Smooth muscle cell (in vitro differentiated cells): ENCODE measurements around the gene TH. TPM values are rescaled to one million over a fixed set of nuclear protein-coding genes. Genes with fewer than 3 reads are reported as not detected.

Experiments
- DNase-seq: peaks from one replicate; lab custom pipeline; 2025; ENCODE audit not compliant: unreplicated experiment; lab: John Stamatoyannopoulos, UW
- H2AFZ ChIP-seq: fragments of 200-600 bp; sonication (generic); 2 replicates; pipeline ENCODE4 v1.6.0; 2016; ENCODE audit warnings: antibody characterized with exemption, low read depth, mild to moderate bottlenecking
- H3F3A ChIP-seq: fragments of 200-600 bp; sonication (generic); 2 replicates; pipeline ENCODE4 v1.6.0; 2017; ENCODE audit warnings: antibody characterized with exemption, low read depth
- H3K27ac ChIP-seq: fragments of 200-600 bp; sonication (generic); 2 replicates; pipeline ENCODE4 v1.5.1; 2016; ENCODE audit warnings: low read depth, mild to moderate bottlenecking
- H3K27me3 ChIP-seq: fragments of 200-600 bp; sonication (generic); 2 replicates; pipeline ENCODE4 v1.6.1; 2016; ENCODE audit warnings: low read depth, mild to moderate bottlenecking
- H3K36me3 ChIP-seq: fragments of 200-600 bp; sonication (generic); 2 replicates; pipeline ENCODE4 v1.5.1; 2016; ENCODE audit warnings: low read depth
- H3K4me1 ChIP-seq: fragments of 200-600 bp; sonication (generic); 2 replicates; pipeline ENCODE4 v1.5.1; 2016; ENCODE audit warnings: low read depth
- H3K4me2 ChIP-seq: fragments of 200-600 bp; sonication (generic); 2 replicates; pipeline ENCODE4 v1.6.0; 2016; ENCODE audit warnings: mild to moderate bottlenecking
- H3K4me3 ChIP-seq: fragments of 200-600 bp; sonication (generic); 2 replicates; pipeline ENCODE4 v1.5.1; 2016; ENCODE audit warnings: mild to moderate bottlenecking
- H3K79me2 ChIP-seq: fragments of 200-600 bp; sonication (generic); 2 replicates; pipeline ENCODE4 v1.6.0; 2016; ENCODE audit warnings: low read depth, mild to moderate bottlenecking
- H3K9ac ChIP-seq: fragments of 200-600 bp; sonication (generic); 2 replicates; pipeline ENCODE4 v1.6.0; 2016; ENCODE audit warnings: low read depth
- H3K9me3 ChIP-seq: fragments of 200-600 bp; sonication (generic); replicated peaks from 2 replicates; pipeline ENCODE4 v1.5.1; 2016; ENCODE audit warnings: low read depth
- H4K20me1 ChIP-seq: fragments of 200-600 bp; sonication (generic); 2 replicates; pipeline ENCODE4 v1.6.0; 2016; ENCODE audit warnings: low read depth
- WGBS: methylation state at CpG from one replicate; pipeline ENCODE4 v1.1.7; 2016; ENCODE audit warnings: low lambda C conversion rate; 5-methylcytosine and 5-hydroxymethylcytosine counted together
- polyA plus RNA-seq: library from polyadenylated mRNA; unstranded; fragments of >200 nt; fragmentation: Nextera tagmentation; extraction: Ambion mirVana; gene quantifications from 2 replicates; pipeline ENCODE4 v1.2.1, GENCODE V29; 2016
- total RNA-seq: library from RNA; depleted of rRNA; stranded (reverse); fragments of >200 nt; gene quantifications from 2 replicates; pipeline ENCODE4 v1.2.3, GENCODE V29; 2014
- TF ChIP-seq, protein P1 (sequence below): fragments of 200-600 bp; sonication (generic); IDR thresholded peaks from 2 replicates; pipeline ENCODE4 v1.5.1; 2017; ENCODE audit warnings: borderline replicate concordance, mild to moderate bottlenecking, antibody characterized with exemption; ENCODE audit not compliant: insufficient read depth, poor library complexity, severe bottlenecking

The TH gene
- total and polyA plus RNA-seq, 2 experiments from 2014 or later: not detected

DNA sequence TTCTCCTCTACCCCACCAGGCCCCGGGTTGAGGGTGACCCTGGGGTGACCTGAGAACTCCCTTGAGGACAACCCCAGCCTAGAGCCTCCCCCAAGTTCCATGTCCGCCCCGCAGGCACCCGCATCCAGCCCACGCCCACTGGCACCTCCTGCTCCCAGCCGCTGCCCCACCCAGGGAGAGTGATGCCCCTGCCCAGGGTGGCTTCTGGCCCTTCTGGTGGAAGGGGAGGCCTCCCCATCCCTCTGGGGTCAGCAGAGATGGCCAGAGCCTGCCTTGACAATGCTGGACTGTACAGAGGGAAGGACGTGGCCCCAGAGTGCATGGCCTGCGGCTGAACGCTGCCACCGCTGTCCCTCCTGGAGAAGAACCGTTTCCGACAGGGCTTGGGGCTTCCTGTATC lies 1.1 kb upstream of the TH start:
- Histone ChIP-seq H3K4me3 (no peak overlapping the region), H3K36me3 (no peaks in the 10 kb centered on the region), H4K20me1 (no peaks in the 10 kb centered on the region), H2AFZ (no peak overlapping the region), H3K79me2 (no peaks in the 10 kb centered on the region), H3K27me3 (no peaks in the 10 kb centered on the region), H3K4me1 (no peaks in the 10 kb centered on the region), H3K9ac (no peak overlapping the region), H3K9me3 (no peaks in the 10 kb centered on the region), H3F3A (no peaks in the 10 kb centered on the region), H3K27ac (no peak overlapping the region), H3K4me2 (no peak overlapping the region)
- no peak for DNase-seq
- 92% methylated on average over 11 of the region's 12 CpGs for WGBS
- TF ChIP-seq, protein P1, sequence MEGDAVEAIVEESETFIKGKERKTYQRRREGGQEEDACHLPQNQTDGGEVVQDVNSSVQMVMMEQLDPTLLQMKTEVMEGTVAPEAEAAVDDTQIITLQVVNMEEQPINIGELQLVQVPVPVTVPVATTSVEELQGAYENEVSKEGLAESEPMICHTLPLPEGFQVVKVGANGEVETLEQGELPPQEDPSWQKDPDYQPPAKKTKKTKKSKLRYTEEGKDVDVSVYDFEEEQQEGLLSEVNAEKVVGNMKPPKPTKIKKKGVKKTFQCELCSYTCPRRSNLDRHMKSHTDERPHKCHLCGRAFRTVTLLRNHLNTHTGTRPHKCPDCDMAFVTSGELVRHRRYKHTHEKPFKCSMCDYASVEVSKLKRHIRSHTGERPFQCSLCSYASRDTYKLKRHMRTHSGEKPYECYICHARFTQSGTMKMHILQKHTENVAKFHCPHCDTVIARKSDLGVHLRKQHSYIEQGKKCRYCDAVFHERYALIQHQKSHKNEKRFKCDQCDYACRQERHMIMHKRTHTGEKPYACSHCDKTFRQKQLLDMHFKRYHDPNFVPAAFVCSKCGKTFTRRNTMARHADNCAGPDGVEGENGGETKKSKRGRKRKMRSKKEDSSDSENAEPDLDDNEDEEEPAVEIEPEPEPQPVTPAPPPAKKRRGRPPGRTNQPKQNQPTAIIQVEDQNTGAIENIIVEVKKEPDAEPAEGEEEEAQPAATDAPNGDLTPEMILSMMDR: no peak

DNA sequence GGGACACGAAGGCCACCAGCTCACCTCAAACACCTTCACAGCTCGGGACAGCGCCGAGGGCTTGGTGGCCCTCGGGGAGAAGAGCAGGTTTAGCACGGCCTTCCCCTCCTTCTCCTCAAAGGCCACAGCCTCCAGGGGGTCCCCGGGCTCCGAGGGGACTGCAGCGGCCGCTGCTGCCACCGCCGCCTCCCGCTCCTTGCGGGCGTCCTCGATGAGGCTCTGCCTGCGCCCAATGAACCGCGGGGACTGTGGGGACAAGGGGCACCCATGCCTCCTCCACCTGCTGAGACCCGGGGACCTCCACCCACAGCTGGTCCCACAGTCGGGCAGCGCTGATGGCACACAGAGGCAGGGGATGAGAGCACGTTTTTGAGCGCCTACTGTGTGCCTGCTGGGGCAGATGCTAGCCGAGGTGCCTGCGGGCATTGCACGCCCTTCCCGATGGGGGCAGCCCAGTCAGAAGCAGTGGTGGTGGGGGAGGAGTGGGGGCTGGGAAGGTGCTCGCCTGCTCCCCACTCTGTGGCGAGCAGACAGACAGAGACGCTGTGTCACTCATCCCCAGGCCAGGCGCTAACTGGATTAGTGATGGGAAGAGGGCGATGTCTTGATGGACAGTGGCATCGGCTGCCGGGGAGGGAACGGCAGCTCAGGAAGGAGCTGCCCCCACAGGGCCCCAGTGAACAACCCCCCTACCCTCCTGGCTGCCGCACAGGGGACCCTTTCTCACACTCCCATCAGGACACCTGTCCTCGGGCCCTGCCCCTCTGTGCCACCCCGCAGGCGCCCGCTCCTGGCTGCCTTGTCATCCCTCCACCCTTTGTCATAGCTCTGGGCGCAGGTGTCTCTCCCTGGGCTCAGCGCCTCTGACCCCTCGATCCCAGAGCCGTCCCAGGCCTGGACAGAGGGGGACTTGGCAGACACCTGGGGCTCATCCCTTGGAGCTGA lies 1.7 kb downstream of the TH start:
- WGBS: 90% methylated on average over 45 of the region's 45 CpGs
- DNase-seq: no peak
- Histone ChIP-seq H3K27me3 (no peaks in the 10 kb centered on the region), H4K20me1 (no peaks in the 10 kb centered on the region), H3K9me3 (no peaks in the 10 kb centered on the region), H3K4me2 (no peak overlapping the region), H3K4me3 (no peak overlapping the region), H3K27ac (no peak overlapping the region), H3K79me2 (no peaks in the 10 kb centered on the region), H3F3A (no peaks in the 10 kb centered on the region), H3K4me1 (no peaks in the 10 kb centered on the region), H3K36me3 (no peaks in the 10 kb centered on the region), H2AFZ (no peak overlapping the region), H3K9ac (no peak overlapping the region)
- TF ChIP-seq, protein P1: no peak

DNA sequence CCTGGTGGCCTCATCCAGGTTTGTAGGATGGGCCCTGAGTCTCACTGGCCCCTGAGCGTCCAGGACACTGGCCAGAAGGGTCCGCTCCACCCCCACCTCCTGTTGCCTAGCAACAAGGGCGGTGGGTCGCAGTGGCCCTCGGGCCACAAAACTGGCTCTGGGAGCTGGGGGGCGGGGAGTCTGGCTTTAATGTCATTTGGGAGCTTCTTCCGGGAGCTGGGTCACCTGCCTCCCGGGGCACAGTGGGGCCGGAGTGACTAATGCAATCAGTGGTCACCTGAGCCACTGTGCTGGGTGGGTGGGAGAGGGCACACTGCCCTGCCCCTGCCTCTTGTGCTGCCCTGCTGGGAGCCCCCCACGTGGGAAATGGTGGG lies 2.6 kb downstream of the TH start:
- no peaks in the 10 kb centered on the region for H3K27me3 ChIP-seq
- H4K20me1 ChIP-seq: no peaks in the 10 kb centered on the region
- H3K9ac ChIP-seq: no peak overlapping the region
- no peak for DNase-seq
- no peaks in the 10 kb centered on the region for H3K79me2 ChIP-seq
- H3F3A ChIP-seq: no peaks in the 10 kb centered on the region
- TF ChIP-seq, protein P1: no peak
- WGBS: 78% methylated on average over 9 of the region's 10 CpGs
- no peak overlapping the region for H2AFZ ChIP-seq
- no peak overlapping the region for H3K4me3 ChIP-seq
- no peaks in the 10 kb centered on the region for H3K36me3 ChIP-seq
- no peaks in the 10 kb centered on the region for H3K4me1 ChIP-seq
- H3K4me2 ChIP-seq: no peak overlapping the region
- H3K27ac ChIP-seq: no peak overlapping the region
- H3K9me3 ChIP-seq: no peaks in the 10 kb centered on the region
